ENCODE data around the gene CEP68.

GRCh38 chr2:65114921-65115320 is 58.7 kb downstream of the CEP68 start:
- TF ChIP-seq POLR2AphosphoS5 (IDR thresholded peaks at IDR 0.05; ENCODE audit: insufficient read depth in 1 of 2, low read depth in 1 of 2) (no peak), POLR2A (IDR thresholded peaks at IDR 0.05) (no peak)
